LHCN-M2 (cell line): ENCODE measurements around the gene TNRC6C. TPM values are rescaled to one million over a fixed set of nuclear protein-coding genes. Genes with fewer than 3 reads are reported as not detected.
A peak's percentile ranks its signal among the peaks of the same experiment; 100 is the strongest.

Experiments
- DNase-seq: peaks from one replicate; pipeline ENCODE4 v3.0.0-alpha.2; 2012; ENCODE audit warnings: low read depth
- polyA plus RNA-seq: library from polyadenylated mRNA; unstranded; fragments of >200 nt; gene quantifications from one replicate; pipeline ENCODE4 v1.2.1, GENCODE V29; 2012; ENCODE audit warnings: missing spikeins
- total RNA-seq: library from RNA; depleted of rRNA; stranded (reverse); fragments of >200 nt; gene quantifications from 2 replicates; pipeline ENCODE4 v1.2.3, GENCODE V29; 2014; rRNA removed

The TNRC6C gene, protein sequence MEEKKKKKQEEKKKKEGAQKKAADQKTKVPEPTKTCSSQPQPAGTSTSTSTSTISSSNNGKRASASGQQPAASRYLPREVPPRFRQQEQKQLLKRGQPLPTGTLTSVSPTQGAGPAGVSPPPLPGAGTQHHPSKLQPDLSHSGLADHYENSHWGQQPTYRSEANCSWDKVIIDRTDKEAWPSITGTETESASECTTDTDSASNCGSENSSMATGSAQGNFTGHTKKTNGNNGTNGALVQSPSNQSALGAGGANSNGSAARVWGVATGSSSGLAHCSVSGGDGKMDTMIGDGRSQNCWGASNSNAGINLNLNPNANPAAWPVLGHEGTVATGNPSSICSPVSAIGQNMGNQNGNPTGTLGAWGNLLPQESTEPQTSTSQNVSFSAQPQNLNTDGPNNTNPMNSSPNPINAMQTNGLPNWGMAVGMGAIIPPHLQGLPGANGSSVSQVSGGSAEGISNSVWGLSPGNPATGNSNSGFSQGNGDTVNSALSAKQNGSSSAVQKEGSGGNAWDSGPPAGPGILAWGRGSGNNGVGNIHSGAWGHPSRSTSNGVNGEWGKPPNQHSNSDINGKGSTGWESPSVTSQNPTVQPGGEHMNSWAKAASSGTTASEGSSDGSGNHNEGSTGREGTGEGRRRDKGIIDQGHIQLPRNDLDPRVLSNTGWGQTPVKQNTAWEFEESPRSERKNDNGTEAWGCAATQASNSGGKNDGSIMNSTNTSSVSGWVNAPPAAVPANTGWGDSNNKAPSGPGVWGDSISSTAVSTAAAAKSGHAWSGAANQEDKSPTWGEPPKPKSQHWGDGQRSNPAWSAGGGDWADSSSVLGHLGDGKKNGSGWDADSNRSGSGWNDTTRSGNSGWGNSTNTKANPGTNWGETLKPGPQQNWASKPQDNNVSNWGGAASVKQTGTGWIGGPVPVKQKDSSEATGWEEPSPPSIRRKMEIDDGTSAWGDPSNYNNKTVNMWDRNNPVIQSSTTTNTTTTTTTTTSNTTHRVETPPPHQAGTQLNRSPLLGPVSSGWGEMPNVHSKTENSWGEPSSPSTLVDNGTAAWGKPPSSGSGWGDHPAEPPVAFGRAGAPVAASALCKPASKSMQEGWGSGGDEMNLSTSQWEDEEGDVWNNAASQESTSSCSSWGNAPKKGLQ (N-terminal part only)
- 2.4 and 3.8 TPM in 2 replicates for total RNA-seq
- 2.7 TPM for polyA plus RNA-seq

DNA sequence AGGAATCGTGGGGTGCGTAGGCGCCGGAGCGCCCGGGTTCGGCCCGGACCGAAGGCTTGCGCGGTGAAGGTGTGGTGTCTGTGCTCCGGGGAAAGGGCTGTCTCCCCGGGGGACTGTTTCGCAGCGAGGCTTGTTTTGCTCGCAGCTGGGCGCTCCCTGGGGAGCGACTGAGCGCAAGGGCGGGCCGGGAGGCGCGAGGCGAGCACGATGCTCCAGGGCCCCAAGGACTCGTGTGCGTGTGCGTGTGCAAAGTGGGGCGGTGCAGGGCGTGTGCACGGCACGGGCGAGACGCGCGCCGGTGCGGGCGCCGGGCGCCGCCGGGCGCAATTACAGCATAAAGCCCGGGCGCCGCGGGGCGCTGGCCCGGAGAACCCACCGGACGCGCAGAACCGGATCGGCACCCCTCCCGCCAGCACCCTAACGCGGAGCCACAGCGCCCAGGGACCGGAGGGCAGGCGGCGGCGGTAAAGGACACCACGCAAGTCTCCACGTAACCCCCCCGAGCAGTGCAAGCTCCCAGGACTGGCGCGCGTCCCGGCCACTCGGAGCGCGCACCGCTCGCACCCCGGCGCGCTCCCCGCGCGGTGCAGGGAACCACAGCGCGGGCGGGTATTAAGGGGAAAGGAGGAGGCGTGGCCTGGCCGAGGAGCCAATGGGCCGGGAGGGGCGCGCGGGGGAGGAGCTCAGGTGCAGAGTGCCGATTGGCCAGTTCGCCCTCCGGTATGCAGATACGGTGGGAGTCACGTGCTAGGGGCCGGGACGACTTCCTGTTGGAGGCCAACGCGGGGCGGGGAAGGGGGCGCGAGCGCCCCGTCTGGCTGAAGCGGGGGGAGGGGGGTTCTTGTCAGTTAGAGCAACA, at the start of gene TNRC6C:
Gene TNRC6C, plus strand, starts transcription at position 847 of the 859 bp plus-strand sequence. CDS start 45,504 bp downstream, outside the sequence.
- peak; percentile 97 for DNase-seq

DNA sequence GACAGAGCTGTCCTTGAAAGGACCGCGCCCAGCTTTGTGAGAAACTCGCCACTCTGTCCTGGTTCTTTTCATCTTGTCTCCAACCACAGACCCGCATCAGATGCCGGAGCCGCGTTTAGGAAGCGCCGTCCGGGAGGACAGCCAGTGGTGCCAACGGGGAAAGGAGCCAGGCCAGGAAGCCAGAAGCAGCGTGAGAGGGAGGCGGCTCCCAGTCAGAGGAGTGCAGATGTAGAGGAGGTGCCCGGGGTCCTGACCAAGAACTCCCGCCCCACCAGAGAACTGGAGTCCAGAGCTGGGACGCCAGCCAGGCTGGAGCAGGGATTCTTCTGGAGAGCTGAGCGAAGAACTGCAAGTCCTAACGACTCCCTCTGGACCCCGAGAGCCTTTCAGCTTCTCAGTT, 49.3 kb upstream of the TNRC6C start:
- no peak for DNase-seq

DNA sequence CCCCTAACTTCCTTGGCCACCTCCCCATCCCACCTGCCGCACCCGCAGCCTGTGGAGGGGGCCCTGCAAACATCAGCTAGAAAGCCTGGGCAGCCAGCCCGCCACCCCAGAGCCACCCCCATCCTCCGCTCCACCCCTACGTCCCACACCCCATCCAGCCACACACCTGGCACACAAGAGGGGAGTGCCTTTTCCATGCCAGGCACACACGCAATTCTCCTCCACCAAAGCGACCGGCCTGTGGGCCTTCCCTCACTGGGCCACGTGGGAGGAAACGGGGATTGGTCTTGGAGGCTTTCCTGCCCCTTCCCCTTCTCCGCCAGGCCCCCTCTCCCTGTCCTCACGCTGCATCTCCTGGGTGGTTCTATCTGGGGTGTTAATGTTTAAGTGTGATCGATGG, 48.7 kb upstream of the TNRC6C start:
- DNase-seq, result no peak

DNA sequence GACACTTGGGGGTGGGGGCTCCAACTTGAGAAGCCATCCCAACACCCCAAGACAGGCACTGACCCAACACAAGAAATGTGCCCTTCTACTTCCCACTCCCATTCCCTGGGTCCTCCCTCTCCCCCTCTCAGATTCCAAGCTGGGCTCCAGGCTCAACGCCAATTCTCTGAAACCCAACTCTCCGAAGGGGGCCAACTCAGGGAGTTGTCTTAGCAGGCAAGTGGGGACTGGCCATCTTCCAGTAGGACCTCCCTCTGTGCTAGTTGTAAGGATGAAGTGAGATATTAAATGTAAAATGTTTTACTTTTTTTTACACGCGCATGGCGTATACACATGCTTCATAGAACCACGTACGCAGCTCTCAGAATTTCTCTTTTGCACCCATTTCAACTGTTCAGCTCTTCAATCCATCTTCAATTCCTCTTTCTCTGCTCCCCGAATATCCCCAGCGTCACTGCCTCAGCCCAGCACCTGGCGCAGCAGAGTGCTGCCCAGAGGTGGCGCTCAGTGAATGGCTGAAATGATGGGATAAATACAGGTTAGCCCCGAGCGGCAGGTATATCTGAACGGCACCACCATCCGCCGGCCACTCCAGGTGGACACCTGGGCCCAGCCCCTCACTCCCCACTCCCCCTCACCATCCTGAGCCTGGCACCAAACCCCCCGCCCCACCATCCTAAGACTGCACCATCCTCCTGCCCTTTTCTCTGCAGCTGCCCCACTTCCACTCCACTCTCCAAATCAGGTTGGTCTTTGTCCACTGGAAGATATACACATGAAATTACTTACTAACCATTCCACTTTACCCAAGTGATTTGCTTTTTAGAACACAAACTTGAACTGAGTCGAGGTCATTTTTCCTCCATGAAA, 43.9 kb upstream of the TNRC6C start:
- DNase-seq, result no peak

- no peak for DNase-seq
Measured at GRCh38 chr17:77915594-77916021, 42.9 kb upstream of the TNRC6C start.

GRCh38 chr17:77916264-77916663, 42.2 kb upstream of the TNRC6C start:
- no peak for DNase-seq

DNA sequence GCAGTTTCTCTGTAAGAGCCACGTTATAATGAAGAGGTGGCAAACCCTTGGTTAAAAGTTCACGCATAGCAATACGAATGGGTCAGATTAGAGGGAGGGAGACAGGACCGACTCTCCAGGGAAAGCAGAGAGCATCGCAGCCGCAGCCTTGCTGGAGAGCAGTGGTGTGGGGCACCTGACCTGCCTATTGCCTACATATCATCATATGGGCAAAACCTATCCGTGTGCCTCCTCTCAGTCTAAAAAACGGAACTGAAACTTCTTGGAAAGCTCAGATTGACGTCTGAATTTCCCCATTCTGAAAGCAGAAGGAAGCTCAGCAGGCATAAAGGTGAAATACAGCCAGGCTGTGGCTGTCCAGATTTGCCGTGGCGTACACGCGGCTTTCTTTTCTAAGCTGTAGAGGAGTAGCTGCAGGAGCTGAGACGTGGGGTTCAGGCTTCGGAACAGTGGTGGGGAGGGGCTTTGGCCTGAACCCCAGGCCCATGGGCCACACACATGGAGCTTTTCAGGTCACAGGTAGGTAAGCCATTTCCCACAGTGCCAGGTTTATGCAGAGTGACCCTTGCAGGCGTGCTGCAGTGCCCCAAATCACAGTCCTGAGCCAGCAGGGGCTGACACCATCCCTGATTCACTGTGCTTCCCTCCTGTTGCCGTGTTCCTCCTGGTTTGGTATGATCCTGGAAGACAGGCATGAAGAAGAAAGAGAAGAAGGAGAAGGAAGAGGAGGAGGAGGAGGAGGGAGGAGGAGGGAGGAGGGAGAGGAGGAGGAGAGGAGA, 41.6 kb upstream of the TNRC6C start:
- DNase-seq, result no peak

GRCh38 chr17:77919276-77919675, 39.2 kb upstream of the TNRC6C start:
- no peak for DNase-seq

DNA sequence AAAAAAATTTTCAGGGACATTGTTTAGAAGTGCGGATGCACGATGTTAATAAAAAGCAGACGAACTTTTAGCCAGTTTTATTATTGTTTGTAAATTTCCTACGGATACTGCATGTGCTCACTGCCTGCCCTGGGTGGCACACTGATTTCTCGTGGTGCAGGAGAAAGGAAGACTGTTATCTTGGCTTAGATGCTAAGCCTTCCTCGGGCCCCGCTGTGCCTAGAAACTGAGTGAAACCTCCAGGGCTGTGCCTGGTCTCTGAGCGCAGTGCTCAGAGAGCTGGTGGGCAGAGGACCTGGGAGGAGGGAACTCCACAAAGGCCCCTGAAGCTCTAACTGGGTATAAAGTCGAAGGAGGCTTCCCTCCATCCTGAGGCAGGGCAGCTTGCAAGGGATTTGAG, 35.4 kb upstream of the TNRC6C start:
- no peak for DNase-seq

GRCh38 chr17:77923776-77924513, 34.6 kb upstream of the TNRC6C start:
- no peak for DNase-seq

GRCh38 chr17:77924757-77925336, 33.7 kb upstream of the TNRC6C start:
- DNase-seq, result no peak

- DNase-seq, result no peak
Measured at GRCh38 chr17:77925831-77926543, 32.5 kb upstream of the TNRC6C start.

- no peak for DNase-seq
Measured at GRCh38 chr17:77926981-77927380, 31.5 kb upstream of the TNRC6C start.

- no peak for DNase-seq
Measured at GRCh38 chr17:77927777-77928518, 30.6 kb upstream of the TNRC6C start.

DNA sequence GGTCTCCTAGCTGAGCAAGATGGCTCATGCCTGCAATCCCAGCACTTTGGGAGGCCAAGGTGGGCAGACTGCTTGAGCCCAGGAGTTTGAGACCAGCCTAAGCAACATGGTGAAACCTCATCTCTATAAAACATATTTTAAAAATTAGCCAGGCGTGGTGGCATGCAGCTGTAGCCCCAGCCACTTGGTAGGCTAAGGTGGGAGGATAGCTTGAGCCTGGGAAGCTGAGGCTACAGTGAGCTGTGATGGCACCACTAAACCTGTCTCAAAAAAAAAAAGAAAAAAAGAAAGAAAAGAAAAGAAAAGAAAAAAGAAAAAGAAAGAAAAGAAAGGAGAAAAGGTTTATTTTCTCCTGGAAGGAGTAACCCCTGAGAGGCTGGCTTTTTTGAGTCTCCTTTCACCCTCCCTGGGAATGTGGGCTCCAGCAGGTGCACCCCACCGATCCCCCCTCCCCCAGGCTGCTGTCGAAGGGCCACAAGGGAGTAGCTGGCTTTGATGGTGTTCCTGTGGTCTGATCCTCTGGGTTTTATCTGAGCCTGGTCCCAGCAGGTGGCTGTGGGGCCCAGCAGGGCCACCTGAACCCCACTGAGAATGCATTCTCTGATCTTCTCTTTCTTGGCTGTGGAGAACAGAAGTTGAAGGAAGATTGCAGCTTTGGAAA, 29.9 kb upstream of the TNRC6C start:
- DNase-seq, result no peak

DNA sequence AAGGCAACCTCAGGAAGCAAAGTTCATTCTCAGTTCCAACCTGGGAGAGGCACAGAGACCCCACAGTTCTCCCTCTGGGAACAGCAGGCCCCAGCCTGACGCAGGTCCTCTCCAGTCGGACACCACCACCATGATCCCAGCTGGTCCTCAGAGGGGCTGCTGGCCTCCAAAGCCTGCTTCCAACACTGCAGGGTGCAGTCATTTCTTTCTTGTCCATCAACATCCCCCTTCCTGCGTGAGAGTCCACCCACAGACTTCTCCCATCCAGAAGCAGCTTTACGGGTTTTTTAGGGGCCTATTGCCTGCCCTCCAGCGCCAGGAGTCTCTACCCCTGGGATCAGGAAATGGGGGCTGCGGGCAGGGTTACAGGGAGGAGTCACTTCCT, 29.3 kb upstream of the TNRC6C start:
- DNase-seq, result no peak
